OCI-LY7 (cell line): Measurements from ENCODE around the gene STOML3. TPM values are rescaled to one million over a fixed set of nuclear protein-coding genes. Genes with fewer than 3 reads are reported as not detected.
A peak's percentile ranks its signal among the peaks of the same experiment; 100 is the strongest.

Experiments used
- BruUV-seq: library from RNA; stranded (reverse); fragments of 400-500 nt; replicated peaks from 2 replicates; lab custom pipeline; 2021; lab: Mats Ljungman, UMichigan
- CTCF ChIA-PET: fragments of 300-600 bp; sonication (Branson Sonifier 250); formaldehyde crosslinking; loops from one replicate; lab custom pipeline; 2022; ENCODE audit warnings: antibody characterized with exemption; ENCODE audit not compliant: unreplicated experiment; lab: Charles Lee
- POLR2A ChIA-PET: fragments of 300-600 bp; sonication (Branson Sonifier 250); formaldehyde crosslinking; loops from one replicate; lab custom pipeline; 2022; ENCODE audit warnings: antibody characterized with exemption; lab: Charles Lee
- DNase-seq: peaks from one replicate; pipeline ENCODE4 v3.0.0-alpha.2; 2015; ENCODE audit warnings: low spot score
- H2AFZ ChIP-seq: fragments of 200-600 bp; sonication (generic), shearing (Covaris generic); 2 replicates; pipeline ENCODE4 v1.6.1; 2014; ENCODE audit warnings: mild to moderate bottlenecking, antibody characterized with exemption, low read length, moderate library complexity
- H3K27ac ChIP-seq: fragments of 200-600 bp; sonication (generic); 2 replicates; pipeline ENCODE4 v1.5.1; 2014; ENCODE audit warnings: mixed run types, low read depth, mild to moderate bottlenecking, moderate library complexity, low read length, inconsistent platforms; ENCODE audit not compliant: poor library complexity, severe bottlenecking
- H3K36me3 ChIP-seq: fragments of 200-600 bp; sonication (generic); 2 replicates; pipeline ENCODE4 v1.6.1; 2014; ENCODE audit warnings: mild to moderate bottlenecking, antibody characterized with exemption, low read length, moderate library complexity, mixed read lengths; ENCODE audit not compliant: insufficient read depth
- H3K4me1 ChIP-seq: fragments of 200-600 bp; sonication (generic); 2 replicates; pipeline ENCODE4 v1.5.1; 2014; ENCODE audit warnings: mild to moderate bottlenecking, low read length; ENCODE audit not compliant: insufficient read depth, poor library complexity, severe bottlenecking
- H3K4me2 ChIP-seq: fragments of 200-600 bp; sonication (generic); 2 replicates; pipeline ENCODE4 v1.6.1; 2014; ENCODE audit warnings: mild to moderate bottlenecking, low read length
- H3K4me3 ChIP-seq: fragments of 200-600 bp; sonication (generic); 2 replicates; pipeline ENCODE4 v1.5.1; 2014; ENCODE audit warnings: mild to moderate bottlenecking, low read depth, low read length; ENCODE audit not compliant: poor library complexity, severe bottlenecking
- H3K79me2 ChIP-seq: fragments of 200-600 bp; sonication (generic); 2 replicates; pipeline ENCODE4 v1.6.1; 2016; ENCODE audit warnings: low read depth, mild to moderate bottlenecking, low read length, moderate library complexity, mixed read lengths; ENCODE audit not compliant: insufficient read depth
- H3K9me2 ChIP-seq: fragments of 200-600 bp; sonication (generic); 2 replicates; pipeline ENCODE4 v1.6.1; 2016; ENCODE audit warnings: mild to moderate bottlenecking, low read length, mixed read lengths; ENCODE audit not compliant: insufficient read depth
- H3K9me3 ChIP-seq: fragments of 200-600 bp; sonication (generic); 2 replicates; pipeline ENCODE4 v1.6.1; 2014; ENCODE audit warnings: mild to moderate bottlenecking, mixed run types, low read length, mixed read lengths
- H4K20me1 ChIP-seq: fragments of 200-600 bp; sonication (generic); 2 replicates; pipeline ENCODE4 v1.6.1; 2014; ENCODE audit warnings: mild to moderate bottlenecking, antibody characterized with exemption, low read length, moderate library complexity, mixed read lengths; ENCODE audit not compliant: insufficient read depth
- EZH2phosphoT487 ChIP-seq: fragments of 200-600 bp; sonication (generic); IDR thresholded peaks from 2 replicates; pipeline ENCODE4 v1.6.1; 2018; ENCODE audit warnings: low read depth, borderline replicate concordance, mild to moderate bottlenecking, mixed run types, antibody characterized with exemption, low read length, moderate library complexity, mixed read lengths
- intact Hi-C: fragments of 100-400 bp; cut with micrococcal nuclease; formaldehyde crosslinking; loops from one replicate; pipeline ENCODE4 v1.10.0; 2022; ENCODE audit not compliant: unreplicated experiment
- total RNA-seq, 2 experiments: library from RNA; depleted of rRNA in 1 of 2; stranded (reverse); fragments of >200 nt in 1 of 2; shearing (Covaris generic) in 1 of 2; gene quantifications; 2 replicates each; pipeline ENCODE4 v1.2.3, GENCODE V29; 2014 to 2022
- TF ChIP-seq, protein P1 (sequence below): fragments of 200-600 bp; sonication (generic); conservative IDR thresholded peaks from 2 replicates; pipeline ENCODE4 v1.5.1; 2014; ENCODE audit warnings: mild to moderate bottlenecking, antibody characterized with exemption, low read length, moderate library complexity, mixed read lengths

The STOML3 gene
- total RNA-seq, 2 experiments from 2014 or later, result not detected

DNA sequence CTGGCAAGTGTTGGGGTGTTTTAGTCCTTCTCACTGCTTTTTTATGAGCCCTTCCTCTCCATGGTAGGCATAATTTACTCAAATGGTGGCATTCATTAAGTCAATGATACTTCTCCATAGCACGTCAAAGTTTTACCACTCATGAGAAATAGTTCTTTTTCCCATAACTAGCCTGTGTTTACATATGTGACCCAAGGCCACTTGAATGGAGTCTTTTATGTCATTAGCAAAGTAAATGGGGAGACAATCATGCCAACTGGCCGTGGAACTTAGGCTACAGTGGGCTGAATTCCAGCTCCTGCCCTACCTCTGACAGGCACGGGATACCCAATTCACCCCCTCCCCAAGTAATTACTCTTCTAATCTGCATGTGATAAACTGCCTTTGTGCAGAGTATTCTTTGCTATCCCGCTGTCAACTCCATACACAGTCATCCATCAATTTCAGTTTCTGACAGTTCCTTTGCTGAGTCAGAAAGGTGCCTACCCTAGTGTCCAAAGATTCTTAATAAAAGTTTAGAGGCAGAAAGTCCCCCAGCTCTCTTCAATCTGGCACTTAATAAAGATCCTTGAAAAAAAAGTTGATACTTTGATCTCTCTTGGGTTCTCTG lies 30.3 kb upstream of the STOML3 start:
- no peak for DNase-seq
- Histone ChIP-seq H4K20me1 (no peaks in the 10 kb centered on the region), H3K9me3 (no peaks in the 10 kb centered on the region), H3K4me1 (no peaks in the 10 kb centered on the region), H3K9me2 (no peaks in the 10 kb centered on the region), H2AFZ (no peak overlapping the region), H3K79me2 (no peaks in the 10 kb centered on the region), H3K4me2 (no peak overlapping the region), H3K4me3 (no peak overlapping the region), H3K36me3 (peaks cover 84% of the 10 kb centered on the region), H3K27ac (no peak overlapping the region)
- CTCF ChIA-PET, result no interaction called here
- TF ChIP-seq, protein P1, sequence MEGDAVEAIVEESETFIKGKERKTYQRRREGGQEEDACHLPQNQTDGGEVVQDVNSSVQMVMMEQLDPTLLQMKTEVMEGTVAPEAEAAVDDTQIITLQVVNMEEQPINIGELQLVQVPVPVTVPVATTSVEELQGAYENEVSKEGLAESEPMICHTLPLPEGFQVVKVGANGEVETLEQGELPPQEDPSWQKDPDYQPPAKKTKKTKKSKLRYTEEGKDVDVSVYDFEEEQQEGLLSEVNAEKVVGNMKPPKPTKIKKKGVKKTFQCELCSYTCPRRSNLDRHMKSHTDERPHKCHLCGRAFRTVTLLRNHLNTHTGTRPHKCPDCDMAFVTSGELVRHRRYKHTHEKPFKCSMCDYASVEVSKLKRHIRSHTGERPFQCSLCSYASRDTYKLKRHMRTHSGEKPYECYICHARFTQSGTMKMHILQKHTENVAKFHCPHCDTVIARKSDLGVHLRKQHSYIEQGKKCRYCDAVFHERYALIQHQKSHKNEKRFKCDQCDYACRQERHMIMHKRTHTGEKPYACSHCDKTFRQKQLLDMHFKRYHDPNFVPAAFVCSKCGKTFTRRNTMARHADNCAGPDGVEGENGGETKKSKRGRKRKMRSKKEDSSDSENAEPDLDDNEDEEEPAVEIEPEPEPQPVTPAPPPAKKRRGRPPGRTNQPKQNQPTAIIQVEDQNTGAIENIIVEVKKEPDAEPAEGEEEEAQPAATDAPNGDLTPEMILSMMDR, result no peak
- TF ChIP-seq EZH2phosphoT487, result no peak
- intact Hi-C loops, result no loop called here
- no TSS peak for BruUV-seq
- POLR2A ChIA-PET, result interaction anchor here (0.6 to 1.5 kb wide), 3 partner anchors 10 to 100 kb away, joined by 3 to 7 read pairs (median 4); no protein-coding TSS in a partner anchor

DNA sequence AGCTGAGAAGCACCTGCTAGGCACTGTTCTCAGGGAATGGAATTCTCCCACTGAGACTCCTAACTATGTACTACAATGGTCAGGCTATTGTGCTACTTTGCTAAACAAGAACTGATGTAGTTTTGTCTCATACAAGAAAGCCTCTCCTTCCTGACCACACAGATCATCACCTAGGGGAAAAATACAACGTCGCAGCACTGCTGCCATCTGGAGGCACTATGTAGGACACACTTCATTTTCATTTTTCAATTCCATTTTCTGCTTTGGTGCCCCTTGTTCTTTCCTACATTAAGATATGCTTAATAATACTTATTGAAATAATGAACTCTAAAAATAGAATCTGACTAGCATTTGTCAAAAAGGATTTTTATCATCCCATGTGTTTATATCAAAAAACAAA lies 26.2 kb upstream of the STOML3 start:
- BruUV-seq, result no TSS peak
- CTCF ChIA-PET, result no interaction called here
- Histone ChIP-seq H3K4me1 (no peaks in the 10 kb centered on the region), H3K4me3 (no peak overlapping the region), H4K20me1 (no peaks in the 10 kb centered on the region), H3K79me2 (no peaks in the 10 kb centered on the region), H3K9me3 (no peaks in the 10 kb centered on the region), H3K36me3 (peaks cover 84% of the 10 kb centered on the region), H2AFZ (no peak overlapping the region), H3K9me2 (no peaks in the 10 kb centered on the region), H3K4me2 (no peak overlapping the region), H3K27ac (no peak overlapping the region)
- TF ChIP-seq EZH2phosphoT487, result no peak
- TF ChIP-seq, protein P1, result peak; percentile 78
- DNase-seq, result peak; percentile 34
- POLR2A ChIA-PET, result interaction anchor here (2.0 kb wide), 1 partner anchor 21 kb away, joined by 7 read pairs; the partner anchor contains the start of genes NHLRC3 and PROSER1
- intact Hi-C loops, result no loop called here

DNA sequence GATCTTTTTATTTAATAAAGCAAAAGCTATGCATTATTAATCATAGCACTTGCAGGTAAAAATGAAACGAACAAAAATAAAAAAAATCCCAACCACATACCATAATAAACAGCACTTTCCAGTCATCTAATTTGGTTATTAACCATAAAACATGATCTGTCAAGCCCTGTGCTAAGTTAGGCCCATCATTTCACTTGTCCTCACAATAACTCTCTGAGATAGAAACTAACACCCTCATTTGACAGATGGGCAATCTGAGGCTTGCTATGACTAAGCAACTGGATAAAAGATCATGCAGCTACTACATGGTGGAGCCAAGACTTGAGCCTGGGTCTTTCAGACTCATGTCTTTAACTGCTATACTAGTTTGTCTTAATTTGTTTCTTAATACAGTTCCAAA lies 25.5 kb upstream of the STOML3 start:
- peaks cover 84% of the 10 kb centered on the region for H3K36me3 ChIP-seq
- no peak overlapping the region for H3K27ac ChIP-seq
- DNase-seq, result no peak
- no peaks in the 10 kb centered on the region for H3K9me2 ChIP-seq
- H4K20me1 ChIP-seq, result no peaks in the 10 kb centered on the region
- no peaks in the 10 kb centered on the region for H3K4me1 ChIP-seq
- no peaks in the 10 kb centered on the region for H3K9me3 ChIP-seq
- BruUV-seq, result no TSS peak
- no peak overlapping the region for H3K4me2 ChIP-seq
- no peak overlapping the region for H2AFZ ChIP-seq
- ChIA-PET POLR2A (interaction anchor here (0.9 to 2.0 kb wide), 4 partner anchors 11 to 21 kb away, joined by 3 to 7 read pairs (median 4); partner anchors contain the start of genes NHLRC3 and PROSER1), CTCF (no interaction called here)
- no peaks in the 10 kb centered on the region for H3K79me2 ChIP-seq
- intact Hi-C loops, result no loop called here
- TF ChIP-seq, protein P1, result no peak
- TF ChIP-seq EZH2phosphoT487, result no peak
- H3K4me3 ChIP-seq, result no peak overlapping the region
